ENCODE results near the gene STK25. TPM values are rescaled to one million over a fixed set of nuclear protein-coding genes. Genes with fewer than 3 reads are reported as not detected.

Gene STK25
- total and polyA plus RNA-seq, 9 donors, result 71.1 to 150 (median 108) TPM

DNA sequence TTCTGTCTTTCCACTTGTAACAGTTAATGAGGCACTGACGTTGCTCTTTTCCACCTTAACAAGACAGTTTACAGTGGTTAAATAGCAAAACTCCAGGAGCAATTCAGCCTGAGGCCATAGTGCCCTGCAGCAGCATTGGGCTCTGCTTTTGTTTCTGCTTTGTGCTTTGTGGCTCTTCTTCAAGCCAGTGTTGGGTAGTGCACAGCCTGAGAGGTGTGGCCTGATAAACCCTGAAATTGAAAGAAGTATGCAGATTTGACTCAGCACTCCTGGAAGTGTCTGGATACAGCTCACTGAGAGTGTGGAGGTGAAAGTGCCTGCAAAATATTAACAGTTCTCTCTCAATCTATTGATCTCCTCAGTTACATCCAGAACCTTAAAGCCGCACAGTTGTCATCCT lies 63.0 kb downstream of the STK25 start:
- Histone ChIP-seq H3K9me3 (no peaks in the 10 kb centered on the region), H3K4me1 (ENCODE audit: insufficient read depth) (no peaks in the 10 kb centered on the region), H3K27me3 (no peaks in the 10 kb centered on the region), H3K36me3 (no peaks in the 10 kb centered on the region), H3K4me3 (no peak overlapping the region), H3K27ac (no peak overlapping the region)
- WGBS, 3 donors, result 76 to 90% (median 86%) methylated on average over 2 of the region's 2 CpGs
- no peak for DNase-seq
- TF ChIP-seq EP300 (IDR thresholded peaks at IDR 0.05) (no peak), POLR2A (IDR thresholded peaks at IDR 0.05) (no peak)
- TF ChIP-seq, protein P1, sequence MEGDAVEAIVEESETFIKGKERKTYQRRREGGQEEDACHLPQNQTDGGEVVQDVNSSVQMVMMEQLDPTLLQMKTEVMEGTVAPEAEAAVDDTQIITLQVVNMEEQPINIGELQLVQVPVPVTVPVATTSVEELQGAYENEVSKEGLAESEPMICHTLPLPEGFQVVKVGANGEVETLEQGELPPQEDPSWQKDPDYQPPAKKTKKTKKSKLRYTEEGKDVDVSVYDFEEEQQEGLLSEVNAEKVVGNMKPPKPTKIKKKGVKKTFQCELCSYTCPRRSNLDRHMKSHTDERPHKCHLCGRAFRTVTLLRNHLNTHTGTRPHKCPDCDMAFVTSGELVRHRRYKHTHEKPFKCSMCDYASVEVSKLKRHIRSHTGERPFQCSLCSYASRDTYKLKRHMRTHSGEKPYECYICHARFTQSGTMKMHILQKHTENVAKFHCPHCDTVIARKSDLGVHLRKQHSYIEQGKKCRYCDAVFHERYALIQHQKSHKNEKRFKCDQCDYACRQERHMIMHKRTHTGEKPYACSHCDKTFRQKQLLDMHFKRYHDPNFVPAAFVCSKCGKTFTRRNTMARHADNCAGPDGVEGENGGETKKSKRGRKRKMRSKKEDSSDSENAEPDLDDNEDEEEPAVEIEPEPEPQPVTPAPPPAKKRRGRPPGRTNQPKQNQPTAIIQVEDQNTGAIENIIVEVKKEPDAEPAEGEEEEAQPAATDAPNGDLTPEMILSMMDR (IDR thresholded peaks at IDR 0.05), result no peak
- intact Hi-C loops (cut with DNase I), result no loop called here

DNA sequence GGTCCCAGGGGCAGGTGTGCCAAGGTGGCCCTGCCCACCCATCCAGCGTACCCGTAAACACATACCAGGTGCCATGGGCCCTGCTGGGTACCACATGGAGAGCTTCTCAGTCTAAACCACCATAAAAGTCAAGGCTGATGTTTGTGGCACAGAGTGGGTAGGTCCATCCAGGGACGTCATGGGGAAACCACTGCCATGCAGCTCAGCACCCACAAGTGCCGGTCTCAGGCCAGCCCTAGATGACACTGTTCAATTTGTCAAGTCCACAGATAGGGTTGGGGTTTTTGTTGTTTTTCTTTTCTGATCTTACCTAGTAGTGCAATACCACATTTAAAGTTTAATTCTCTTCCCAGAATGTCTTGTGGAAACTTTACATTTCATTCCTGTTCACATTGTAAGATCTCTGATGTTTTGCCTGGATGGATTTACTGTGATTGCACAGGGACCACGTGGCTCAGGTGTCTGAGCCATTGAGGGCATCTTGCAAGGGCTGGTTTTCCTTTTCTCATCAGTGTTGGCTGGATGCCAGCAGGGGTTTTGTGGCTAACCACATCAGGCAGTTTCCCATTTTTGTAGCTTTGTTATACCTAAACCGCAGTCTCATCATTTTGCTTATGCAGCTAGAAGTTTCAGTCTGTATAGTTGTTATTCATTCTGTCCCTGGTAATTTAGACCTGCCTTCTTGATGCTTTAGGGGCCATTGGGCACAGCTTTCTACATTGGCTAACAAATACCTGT lies 64.7 kb downstream of the STK25 start:
- DNase-seq, result no peak
- intact Hi-C loops (cut with DNase I), result no loop called here
- Histone ChIP-seq H3K27ac (no peak overlapping the region), H3K4me3 (no peak overlapping the region), H3K4me1 (ENCODE audit: insufficient read depth) (no peaks in the 10 kb centered on the region), H3K27me3 (no peaks in the 10 kb centered on the region), H3K9me3 (no peaks in the 10 kb centered on the region), H3K36me3 (no peaks in the 10 kb centered on the region)
- WGBS, 3 donors, result 76 to 82% (median 80%) methylated on average over 6 of the region's 6 CpGs
- TF ChIP-seq, protein P1 (IDR thresholded peaks at IDR 0.05), result no peak
- no peak for TF ChIP-seq POLR2A (IDR thresholded peaks at IDR 0.05)
- TF ChIP-seq EP300 (IDR thresholded peaks at IDR 0.05), result no peak

Small RNA genes lying within 50 kb of the gene (microRNA-seq; reads per million reads assigned to microRNA genes)
- 0 reads per million in 3 donors for gene MIR3133

Small RNA genes lying within 50 kb of the gene (small RNA-seq; reads per million reads assigned to genes)
- not detected for gene MIR3133

Other genes starting within 250 kb of the STK25 start
- gene HDLBP, start 192.9 kb downstream of the STK25 start, total RNA-seq, result 100 to 1,000 TPM; 158 to 424 (median 359) TPM
- gene HDLBP, start 192.9 kb downstream of the STK25 start, polyA plus RNA-seq, result 100 to 1,000 TPM; 145 to 616 TPM
- 100 to 1,000 TPM; 185 to 394 (median 328) TPM for gene SEPTIN2, start 192.7 kb downstream of the STK25 start, total RNA-seq
- gene SEPTIN2, start 192.7 kb downstream of the STK25 start, polyA plus RNA-seq, result 100 to 1,000 TPM; 184 to 403 TPM
- gene FARP2, start 152.3 kb downstream of the STK25 start, total RNA-seq, result 10 to 100 TPM; 25.0 to 62.1 (median 40.7) TPM
- gene FARP2, start 152.3 kb downstream of the STK25 start, polyA plus RNA-seq, result 10 to 100 TPM; 13.5 to 27.9 TPM
- 10 to 100 TPM in 6 of 7 donors, 1 to 10 TPM in 1; 9.6 to 20.6 (median 13.5) TPM for gene BOK, start 50.2 kb upstream of the STK25 start, total RNA-seq
- gene BOK, start 50.2 kb upstream of the STK25 start, polyA plus RNA-seq, result 10 to 100 TPM in 1 of 2 donors, 1 to 10 TPM in 1; 4.8 to 19.2 TPM
- 10 to 100 TPM; 26.2 to 54.7 (median 40.3) TPM for gene THAP4, start 128.6 kb upstream of the STK25 start, total RNA-seq
- 10 to 100 TPM; 12.1 to 42.0 TPM for gene THAP4, start 128.6 kb upstream of the STK25 start, polyA plus RNA-seq
- 10 to 100 TPM; 37.1 to 70.4 (median 56.3) TPM for gene ATG4B, start 129.1 kb upstream of the STK25 start, total RNA-seq
- 10 to 100 TPM; 41.0 to 49.5 TPM for gene ATG4B, start 129.1 kb upstream of the STK25 start, polyA plus RNA-seq
- gene DTYMK, start 178.2 kb upstream of the STK25 start, total RNA-seq, result 10 to 100 TPM in 6 of 7 donors, 1 to 10 TPM in 1; 8.9 to 17.9 (median 14.6) TPM
- gene DTYMK, start 178.2 kb upstream of the STK25 start, polyA plus RNA-seq, result 10 to 100 TPM in 1 of 2 donors, 1 to 10 TPM in 1; 3.7 to 10.7 TPM
- 10 to 100 TPM; 24.9 to 57.1 (median 39.9) TPM for gene ING5, start 193.5 kb upstream of the STK25 start, total RNA-seq
- gene ING5, start 193.5 kb upstream of the STK25 start, polyA plus RNA-seq, result 10 to 100 TPM; 27.1 to 39.5 TPM
- 10 to 100 TPM; 17.1 to 35.1 (median 26.3) TPM for gene D2HGDH, start 226.0 kb upstream of the STK25 start, total RNA-seq
- gene D2HGDH, start 226.0 kb upstream of the STK25 start, polyA plus RNA-seq, result 10 to 100 TPM in 1 of 2 donors, under 1 TPM in 1; 0.63 to 24.6 TPM

Data from ovary (tissue), 9 donors.